SKM-1 (cell line): ENCODE data around the gene TPSG1.
"Not testable (repeated sequence)": the region's sequence is repeated elsewhere in the genome, so short reads cannot be mapped to it uniquely, and the experiment has no call there.

Source experiments
- DNase-seq: peaks from one replicate; lab custom pipeline; 2025; ENCODE audit not compliant: unreplicated experiment; lab: John Stamatoyannopoulos, UW

Gene TPSG1

GRCh38 chr16:1232049-1232748 is 7.1 kb upstream of the TPSG1 start:
- DNase-seq, result not testable (repeated sequence)

GRCh38 chr16:1231301-1231700 is 6.2 kb upstream of the TPSG1 start:
- DNase-seq, result not testable (repeated sequence)

- not testable (repeated sequence) for DNase-seq
These were observed 5.6 kb upstream of the TPSG1 start for GRCh38 chr16:1230471-1231212.

GRCh38 chr16:1230084-1230470 is 5.0 kb upstream of the TPSG1 start, which contains the start of gene TPSB2:
TSS of gene TPSB2 (minus strand) at chr16:1230184. CDS start at chr16:1229951, 233 bp downstream.
- DNase-seq, result not testable (repeated sequence)

GRCh38 chr16:1229476-1229875 is 4.4 kb upstream of the TPSG1 start:
- DNase-seq, result not testable (repeated sequence)

- not testable (repeated sequence) for DNase-seq
These were observed 3.2 kb upstream of the TPSG1 start for GRCh38 chr16:1228227-1228626.

GRCh38 chr16:1226692-1227091 is 1.6 kb upstream of the TPSG1 start:
- not testable (repeated sequence) for DNase-seq

GRCh38 chr16:1225728-1226311 is 752 bp upstream of the TPSG1 start:
- not testable (repeated sequence) for DNase-seq

GRCh38 chr16:1224558-1224957 is 510 bp downstream of the TPSG1 start:
- DNase-seq, result no peak

- DNase-seq, result no peak
These were observed 1.5 kb downstream of the TPSG1 start for GRCh38 chr16:1223355-1224214.

- no peak for DNase-seq
These were observed 2.3 kb downstream of the TPSG1 start for GRCh38 chr16:1222553-1223354.

- no peak for DNase-seq
These were observed 3.2 kb downstream of the TPSG1 start for GRCh38 chr16:1221628-1222552.

- no peak for DNase-seq
These were observed 4.0 kb downstream of the TPSG1 start for GRCh38 chr16:1220841-1221627.

GRCh38 chr16:1220098-1220728 is 4.9 kb downstream of the TPSG1 start:
- DNase-seq, result no peak

- no peak for DNase-seq
These were observed 6.0 kb downstream of the TPSG1 start for GRCh38 chr16:1218930-1219611.

- DNase-seq, result no peak
These were observed 6.8 kb downstream of the TPSG1 start for GRCh38 chr16:1218061-1218929.
